GM11168 (cell line): ENCODE data around the gene UNC5C.

Source experiments
- in situ Hi-C: fragments of 300-500 bp; cut with MboI; formaldehyde crosslinking; loops from one replicate; pipeline ENCODE4 v1.12.0; 2022; ENCODE audit warnings: low sequenced_read_pairs; ENCODE audit not compliant: unreplicated experiment

The UNC5C gene

DNA sequence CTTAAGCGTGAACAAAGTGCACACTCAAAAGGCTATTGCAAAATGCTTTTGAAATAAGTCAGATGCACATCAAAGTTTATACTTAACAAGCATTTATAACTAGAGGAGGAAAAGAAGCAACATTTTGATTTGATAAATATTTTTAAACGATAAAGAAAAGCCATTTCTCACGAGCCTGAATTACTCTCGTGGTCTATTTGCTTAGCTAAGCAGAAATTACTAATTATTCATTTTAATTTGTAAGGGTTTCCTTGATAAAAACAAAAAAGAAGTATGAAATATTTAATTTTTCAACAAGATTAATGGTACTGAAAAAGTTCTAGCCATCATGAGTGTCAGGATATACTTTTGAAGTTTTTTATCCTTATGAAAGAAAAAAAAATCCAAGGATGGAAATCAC lies 78.2 kb downstream of the UNC5C start:
- in situ Hi-C loops = no loop called here

DNA sequence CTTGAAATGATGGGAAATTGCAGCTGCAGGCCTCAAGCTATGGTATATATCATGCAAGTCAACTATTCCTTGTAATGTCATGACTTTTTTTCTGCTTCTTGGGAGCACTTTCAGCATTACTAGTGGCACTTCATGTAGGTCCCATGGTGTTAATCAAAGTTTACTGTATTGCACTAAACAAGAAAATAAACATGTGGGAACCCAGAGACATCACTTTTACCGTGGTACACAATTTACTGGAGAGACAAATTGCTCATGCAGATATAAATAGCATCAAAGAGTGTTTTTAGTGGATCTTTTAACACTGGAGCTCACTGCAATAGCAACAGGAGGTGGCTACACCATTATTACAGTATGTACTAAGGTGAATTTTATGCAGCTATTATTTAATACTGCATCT lies 79.2 kb downstream of the UNC5C start:
- in situ Hi-C loops = no loop called here

DNA sequence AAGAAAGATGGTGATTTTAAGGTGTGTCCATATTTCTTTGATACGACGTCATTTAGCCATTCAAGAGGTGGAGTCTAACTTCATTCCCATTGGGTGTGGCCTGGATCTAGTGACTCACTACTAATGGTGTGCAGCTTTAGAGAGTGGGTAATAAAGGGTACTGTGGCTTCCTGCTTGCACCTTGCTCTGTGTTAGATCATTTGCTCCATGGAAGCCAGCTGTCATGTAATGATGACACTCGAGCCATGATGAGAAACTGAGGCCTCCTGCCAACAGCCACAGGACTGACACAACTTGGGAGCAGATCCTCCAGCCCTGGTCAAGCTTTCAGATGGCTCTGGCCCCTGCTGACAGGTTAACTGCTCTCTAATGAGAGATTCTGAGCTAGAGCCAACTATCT lies 82.0 kb downstream of the UNC5C start:
- in situ Hi-C loops = no loop called here

DNA sequence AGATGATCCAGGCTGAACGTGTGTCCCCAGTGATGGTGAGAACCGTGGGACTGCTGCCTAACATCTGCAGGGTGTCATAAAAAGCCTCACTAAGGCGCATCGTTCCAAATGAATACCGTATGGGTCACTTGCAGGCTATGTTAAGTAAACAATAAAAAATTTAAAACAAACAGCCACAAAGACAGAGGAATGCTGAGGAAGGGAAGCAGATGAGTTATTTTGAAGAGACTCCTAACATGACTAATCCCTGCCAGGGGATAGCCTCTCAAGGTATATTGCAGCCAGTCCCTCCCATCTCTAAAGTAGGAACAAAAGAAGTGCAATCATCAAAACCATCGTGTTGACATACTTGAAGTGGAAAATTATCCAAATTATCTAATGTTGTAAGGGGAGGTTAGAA lies 83.8 kb downstream of the UNC5C start:
- in situ Hi-C loops = no loop called here

DNA sequence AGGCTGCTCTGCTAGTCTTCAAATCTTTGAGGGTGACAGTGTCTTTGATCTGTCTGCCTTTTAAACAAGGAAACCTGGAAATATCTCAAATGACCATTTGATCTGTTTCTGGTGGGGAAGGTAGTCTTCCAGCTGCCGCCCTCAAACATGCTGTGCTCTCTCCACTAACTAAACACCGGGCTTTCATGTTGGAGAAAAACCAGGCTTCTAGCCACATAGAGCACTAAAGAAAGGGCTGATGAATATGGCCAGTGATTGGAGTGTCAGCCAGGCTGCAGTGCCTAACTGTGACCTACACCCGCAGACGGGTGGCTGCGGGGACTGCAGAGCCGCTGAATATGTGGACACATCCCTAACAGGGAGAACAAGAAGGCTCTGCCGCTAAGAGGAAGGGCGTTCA lies 85.9 kb downstream of the UNC5C start:
- in situ Hi-C loops = no loop called here

DNA sequence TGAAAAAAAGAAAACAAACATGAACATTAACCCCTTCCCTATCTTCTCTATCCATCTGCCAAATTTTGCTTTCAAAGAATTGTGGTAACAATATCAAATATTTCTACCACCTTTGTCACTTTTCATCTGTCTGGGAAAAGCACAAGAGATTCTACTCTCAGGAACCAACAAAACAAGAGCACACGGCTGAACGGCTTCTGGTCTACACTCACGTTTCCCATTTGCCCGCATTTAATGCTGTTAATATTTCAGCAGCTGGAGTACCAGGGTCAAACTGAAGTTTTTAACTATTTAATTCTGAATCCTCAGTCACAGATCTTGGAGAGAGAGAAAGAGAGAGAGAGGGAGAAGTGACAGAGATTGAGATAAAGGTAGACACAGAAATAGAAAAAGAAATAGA lies 91.4 kb downstream of the UNC5C start:
- in situ Hi-C loops = no loop called here

DNA sequence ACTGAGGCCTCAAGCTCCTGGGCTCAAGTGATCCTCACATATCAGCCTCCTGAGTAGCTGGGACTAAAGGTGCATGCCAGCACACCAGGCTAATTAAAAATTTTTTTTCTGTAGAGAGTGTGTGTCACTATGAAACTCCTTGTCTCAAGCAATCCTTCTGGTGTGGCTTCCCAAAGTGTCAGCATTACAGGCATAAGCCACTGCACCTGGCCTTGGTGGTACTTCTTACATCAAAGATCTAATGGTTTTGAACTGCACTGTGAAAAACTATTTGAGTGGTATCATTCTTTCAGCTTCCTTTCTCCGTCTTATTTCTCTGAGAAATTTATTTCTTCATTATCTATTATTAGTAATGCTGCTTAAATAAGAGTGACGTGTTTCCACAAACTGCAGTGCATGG lies 98.5 kb downstream of the UNC5C start:
- in situ Hi-C loops = no loop called here

DNA sequence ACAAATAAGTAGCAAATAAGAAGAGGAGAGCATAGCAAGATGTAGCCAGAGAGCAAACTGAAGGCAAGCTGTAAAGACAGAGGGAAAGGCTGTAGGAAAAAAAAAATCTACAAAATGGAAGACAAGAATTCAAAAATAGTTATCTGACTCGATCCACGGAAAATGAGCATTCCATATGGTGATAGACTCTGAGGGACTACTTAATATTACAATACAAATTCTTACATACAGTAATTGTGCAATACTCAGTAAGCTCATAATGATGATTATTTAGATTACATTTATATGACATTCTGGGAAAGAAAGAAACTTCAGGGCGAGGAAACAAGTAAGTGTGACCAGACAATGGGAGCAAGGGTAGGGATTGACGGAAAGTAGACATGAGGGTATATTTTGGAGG lies 102.6 kb downstream of the UNC5C start:
- in situ Hi-C loops = no loop called here

DNA sequence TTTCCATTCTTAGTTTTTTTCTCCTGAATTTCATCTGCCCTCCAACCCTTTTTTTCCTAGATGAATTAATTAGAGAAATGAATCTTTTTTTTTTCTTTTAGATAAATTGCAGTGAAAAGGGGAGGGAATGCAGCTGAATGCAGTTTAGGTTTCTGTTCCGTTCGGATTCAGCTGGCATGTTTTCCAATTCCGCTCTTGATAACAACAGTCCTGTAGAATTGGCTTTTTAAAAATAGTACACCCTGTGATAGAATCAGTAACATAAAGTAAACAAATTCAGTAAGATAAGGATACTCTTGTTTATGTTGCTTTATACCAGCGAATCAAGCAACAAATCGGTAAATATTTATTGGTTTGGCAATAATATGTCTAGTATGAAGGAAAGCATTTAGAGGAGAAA lies 103.5 kb downstream of the UNC5C start:
- in situ Hi-C loops = no loop called here

DNA sequence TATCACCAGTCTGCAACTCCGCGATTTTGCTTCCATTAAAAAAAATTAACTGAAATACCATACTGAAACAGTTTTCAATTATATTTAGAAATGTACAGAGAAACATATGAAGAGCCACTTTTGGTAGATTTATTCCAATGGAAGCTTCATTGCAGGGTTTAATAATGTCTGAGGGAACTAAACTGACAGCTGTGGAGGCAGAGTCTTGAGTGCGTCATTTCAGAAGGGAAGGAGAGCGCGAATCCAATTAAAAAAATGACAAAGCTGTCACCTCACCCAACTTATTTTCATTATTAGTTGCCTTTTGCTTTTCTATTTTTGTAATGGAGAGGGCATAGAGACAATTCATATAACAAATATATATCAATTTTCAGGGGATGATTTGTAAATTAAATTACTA lies 104.0 kb downstream of the UNC5C start:
- in situ Hi-C loops = no loop called here

DNA sequence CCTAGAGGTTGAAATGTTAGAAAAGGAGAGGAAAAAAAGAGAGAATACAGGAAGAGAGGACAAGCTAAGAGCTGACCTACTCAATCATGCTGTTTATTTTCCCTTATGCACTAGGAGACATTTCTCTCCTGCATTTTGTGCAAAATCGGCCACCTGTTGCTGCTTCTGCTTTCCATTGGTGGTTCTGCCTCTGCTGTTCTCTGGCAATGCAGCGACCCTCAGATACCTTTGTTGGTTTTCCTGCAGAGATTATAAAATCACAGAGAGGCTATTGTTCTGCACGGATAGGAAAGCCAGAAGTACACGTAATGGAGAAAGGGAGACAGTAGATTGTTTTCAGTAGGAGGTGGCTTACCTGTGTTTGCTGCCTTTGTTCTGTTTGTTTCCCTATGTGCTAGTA lies 108.9 kb downstream of the UNC5C start:
- in situ Hi-C loops = no loop called here

DNA sequence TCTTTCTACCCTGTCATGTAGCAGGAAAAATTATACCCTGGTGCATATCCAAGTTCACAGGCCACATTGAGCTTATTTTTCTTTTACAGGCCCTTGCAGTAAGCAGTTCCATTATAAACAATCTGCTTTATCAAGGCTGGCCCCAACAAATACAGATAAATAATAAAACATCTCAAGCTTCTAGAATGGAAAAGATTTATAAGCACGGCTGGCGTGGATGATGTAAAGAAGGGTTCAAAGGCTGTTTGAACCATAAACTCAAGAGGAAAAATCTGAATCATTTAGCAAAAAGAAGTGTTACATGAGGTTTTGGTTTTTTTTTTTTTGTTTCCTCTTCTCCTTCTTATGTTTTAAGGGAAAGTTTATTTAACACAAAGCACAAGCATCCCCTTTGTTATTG lies 109.7 kb downstream of the UNC5C start:
- in situ Hi-C loops = no loop called here

DNA sequence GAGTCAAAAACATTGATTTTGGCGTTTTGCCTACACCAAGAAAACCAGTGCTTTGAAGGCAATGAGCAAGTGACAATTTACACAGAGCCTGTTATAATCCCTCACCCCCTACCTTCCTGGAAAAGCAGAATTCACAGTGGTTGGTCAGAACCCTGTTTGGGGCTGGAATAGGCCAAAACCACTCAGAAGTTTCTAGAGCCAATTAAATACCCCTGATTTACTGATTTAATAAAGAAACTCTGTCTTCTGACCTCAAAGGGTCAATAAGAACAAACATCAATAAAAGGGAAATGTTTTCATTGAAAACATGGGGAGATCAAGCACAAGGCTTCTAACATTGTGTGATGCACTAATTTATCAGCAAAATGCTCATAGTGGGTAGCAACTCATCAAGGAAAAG lies 116.3 kb downstream of the UNC5C start:
- in situ Hi-C loops = no loop called here

DNA sequence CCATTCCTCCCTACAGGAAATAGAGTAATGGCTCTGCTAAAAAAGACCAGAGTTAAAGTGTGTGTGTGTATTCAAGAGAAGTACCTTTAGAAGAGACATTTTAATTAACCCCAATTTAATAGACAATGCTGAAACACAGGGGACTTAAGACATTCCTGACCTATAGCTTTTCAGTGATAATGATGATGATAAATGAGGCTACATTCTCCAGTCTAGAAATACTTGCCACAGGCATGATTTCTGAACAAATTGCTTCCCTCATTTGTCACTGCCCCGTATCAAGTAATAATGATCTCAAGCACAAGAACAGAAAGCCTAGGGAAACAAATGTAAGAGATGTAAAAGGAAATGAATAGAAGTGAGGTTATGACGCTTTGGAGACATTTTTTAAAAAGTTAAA lies 117.1 kb downstream of the UNC5C start:
- in situ Hi-C loops = no loop called here

DNA sequence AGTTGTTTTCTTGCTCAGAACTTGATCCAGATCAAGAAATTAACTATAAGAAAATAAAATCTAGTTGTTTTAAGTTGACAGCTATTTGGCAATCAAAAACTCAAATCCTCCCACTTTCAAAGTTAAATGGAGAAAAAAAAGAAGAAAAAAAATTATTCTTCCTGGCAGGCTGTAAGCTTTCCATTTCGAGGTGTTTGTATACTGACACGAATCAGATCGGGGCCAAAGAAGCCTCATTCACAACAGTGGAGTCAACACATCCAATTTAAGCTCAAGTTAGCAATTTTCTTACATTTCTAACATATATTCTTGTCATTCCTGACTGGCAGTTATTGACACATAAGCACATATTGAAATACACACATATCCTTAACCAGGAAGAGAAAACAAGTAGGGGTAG lies 119.4 kb downstream of the UNC5C start:
- in situ Hi-C loops = no loop called here

DNA sequence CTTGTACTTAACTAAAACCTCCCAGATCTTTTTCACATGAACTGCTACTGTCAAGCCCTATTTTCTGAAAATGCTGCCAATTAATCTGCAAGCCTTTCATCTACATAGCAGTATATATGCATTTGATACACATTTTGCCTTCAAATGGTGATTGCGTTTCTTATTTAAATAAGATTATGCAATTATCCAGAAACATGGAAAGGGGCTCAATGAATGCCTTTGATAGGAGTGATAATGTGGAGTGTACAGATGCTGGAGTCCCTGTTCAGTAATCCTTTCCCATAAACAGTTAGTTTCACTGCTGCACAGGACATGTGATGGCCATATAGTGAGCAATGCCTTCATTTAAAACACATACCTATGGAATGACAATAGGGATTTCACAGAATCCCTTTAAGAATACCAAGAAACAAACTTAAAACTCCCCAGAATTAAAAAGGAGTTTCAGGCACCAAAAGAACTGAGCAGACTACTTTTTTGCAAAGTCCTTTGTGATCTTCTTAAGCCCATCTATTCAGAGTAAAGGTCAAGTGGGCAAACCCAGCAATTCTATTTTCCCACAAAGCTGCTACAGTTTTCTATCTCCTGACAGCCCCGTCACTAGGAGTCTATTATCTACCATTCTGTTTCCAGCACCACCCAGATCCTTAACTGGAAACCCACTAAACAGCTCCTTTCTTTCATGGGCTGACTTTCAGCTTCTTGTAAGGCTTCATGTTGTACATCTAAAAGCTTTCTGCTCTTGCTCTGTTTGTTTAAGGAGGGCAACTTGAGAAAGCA lies 120.3 kb downstream of the UNC5C start:
- in situ Hi-C loops = no loop called here

DNA sequence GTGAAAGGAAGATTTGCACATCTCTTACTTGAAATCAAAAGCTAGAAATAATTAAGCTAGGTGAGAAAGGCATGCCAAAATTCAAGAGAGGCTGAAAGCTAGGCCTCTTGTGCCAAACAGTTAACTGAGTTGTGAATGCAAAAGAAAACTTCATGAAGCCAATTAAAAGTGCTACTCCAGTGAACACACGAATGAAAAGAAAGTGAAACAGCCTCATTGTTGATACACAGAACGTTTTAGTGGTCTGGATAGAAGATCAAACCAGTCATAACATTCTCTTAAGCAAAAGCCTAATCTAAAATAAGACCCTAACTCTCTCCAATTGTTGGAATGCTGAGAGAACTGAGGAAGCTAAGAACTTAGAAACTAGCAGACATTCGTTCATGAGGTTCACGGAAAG lies 122.3 kb downstream of the UNC5C start:
- in situ Hi-C loops = no loop called here

DNA sequence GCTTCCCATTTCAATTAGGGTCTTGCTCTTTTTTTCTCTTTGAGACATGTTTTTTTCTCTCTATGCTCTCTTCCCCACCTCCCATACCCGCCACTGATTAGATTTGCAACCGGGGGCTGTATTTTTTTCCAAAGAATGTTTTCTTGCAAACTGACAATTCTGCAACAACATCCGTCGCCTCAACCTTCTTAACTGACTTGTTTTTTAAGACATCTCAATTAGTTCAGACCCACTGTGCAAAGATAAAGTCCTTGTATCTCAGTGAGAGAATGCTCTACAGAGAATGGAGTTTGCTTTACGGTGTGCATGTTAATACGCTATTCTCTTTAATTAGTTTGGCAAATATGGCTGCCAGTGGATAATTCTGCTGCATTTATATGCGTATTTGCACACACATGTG lies 126.3 kb downstream of the UNC5C start:
- in situ Hi-C loops = no loop called here

DNA sequence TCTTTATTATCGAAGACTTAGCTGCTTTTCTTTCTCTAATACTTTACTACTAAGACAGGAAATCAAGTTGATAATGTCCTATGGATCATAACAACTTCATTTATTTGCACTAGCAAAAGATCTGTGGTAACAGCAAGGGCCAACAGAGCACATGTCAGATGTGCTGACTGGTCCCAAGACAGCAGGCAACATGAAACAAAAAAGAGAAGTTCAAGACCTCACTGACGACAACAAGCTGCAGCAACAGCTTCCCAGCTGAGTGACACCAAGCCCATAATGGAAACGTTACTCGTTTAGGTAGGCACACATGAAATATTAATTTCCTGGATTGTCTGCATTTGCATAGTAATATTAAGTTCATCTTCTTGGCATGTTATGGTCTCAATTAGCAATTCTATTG lies 126.9 kb downstream of the UNC5C start:
- in situ Hi-C loops = no loop called here

DNA sequence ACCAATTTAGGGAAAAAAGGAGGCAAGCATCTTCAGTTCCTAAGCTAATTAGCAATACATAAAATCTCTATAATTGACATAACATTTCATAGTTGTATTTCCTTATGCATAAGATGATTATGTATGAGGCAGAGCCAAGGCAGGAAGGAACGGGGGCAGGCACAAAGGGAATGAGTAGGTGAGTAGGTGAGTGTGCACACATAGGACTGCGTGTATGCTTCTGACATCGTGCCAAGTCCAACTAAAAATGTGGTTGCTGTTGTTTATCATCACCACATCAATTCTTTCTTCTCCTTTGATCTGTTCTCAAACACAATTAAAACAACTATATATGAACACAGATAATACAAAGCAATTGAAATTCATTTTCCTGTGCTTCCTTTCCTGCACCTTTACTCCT lies 131.2 kb downstream of the UNC5C start:
- in situ Hi-C loops = no loop called here

DNA sequence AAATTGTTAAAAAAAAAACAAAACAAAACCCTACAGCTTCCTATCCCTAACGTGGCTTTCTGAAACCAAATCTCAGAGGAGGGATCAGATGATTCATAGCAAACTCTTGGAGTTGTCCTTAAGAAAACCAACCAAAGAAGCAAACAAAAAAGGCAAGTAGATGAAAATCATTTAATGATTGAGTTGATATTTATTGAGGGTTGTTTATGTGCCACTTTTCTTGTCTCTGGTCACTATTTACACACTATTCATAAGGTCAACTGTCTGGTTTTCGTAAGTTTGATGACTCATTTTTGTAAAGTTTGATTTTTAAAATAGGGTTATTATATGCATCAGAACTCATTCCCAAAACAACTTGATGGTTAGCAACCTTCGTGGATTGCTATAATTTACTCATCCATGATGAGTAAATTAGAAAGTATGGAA lies 133.4 kb downstream of the UNC5C start:
- in situ Hi-C loops = no loop called here

DNA sequence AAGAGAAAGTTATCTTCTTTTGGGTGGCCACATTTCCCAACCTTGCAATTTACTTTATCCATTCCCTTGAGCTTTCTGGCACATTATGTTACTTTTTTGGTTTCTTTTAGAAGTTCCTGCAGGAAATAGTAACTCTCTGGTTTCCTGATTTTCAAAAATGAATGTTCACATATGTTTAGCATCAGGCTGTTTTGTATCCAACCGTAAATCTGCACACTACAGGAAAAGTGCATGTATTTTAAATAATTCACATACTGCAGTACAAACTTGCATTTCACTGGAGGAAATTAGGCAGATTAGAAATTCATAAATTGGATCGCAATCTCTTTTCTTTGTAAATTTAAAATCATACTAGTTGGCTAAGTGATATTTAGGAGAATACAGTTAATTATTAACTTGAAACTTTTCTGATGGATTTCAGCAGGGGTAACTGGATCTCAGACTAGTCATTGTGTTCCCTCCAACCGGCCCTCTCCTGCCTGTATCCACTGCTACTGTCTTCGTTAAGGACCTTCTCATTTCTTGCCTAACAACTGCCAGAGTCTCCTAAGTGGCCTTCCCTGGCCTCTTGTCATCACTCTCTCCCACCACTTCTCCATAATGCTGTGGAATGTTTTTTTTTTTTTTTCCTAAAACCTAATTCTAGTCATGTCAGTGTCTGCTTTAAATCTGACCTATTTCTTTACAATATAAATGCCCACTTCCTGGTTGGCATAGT lies 137.2 kb downstream of the UNC5C start:
- in situ Hi-C loops = no loop called here
